ENCODE measurements around the gene GRK4. TPM values are rescaled to one million over a fixed set of nuclear protein-coding genes. Genes with fewer than 3 reads are reported as not detected.

The GRK4 gene
- total and polyA plus RNA-seq, 4 donors = 1.0 to 2.2 (median 1.8) TPM

GRCh38 chr4:2923668-2924173 lies 39.6 kb upstream of the GRK4 start:
- TF ChIP-seq JUND (IDR thresholded peaks at IDR 0.05) (no peak), SP1 (IDR thresholded peaks at IDR 0.05) (no peak), HNF4A (conservative IDR thresholded peaks at IDR 0.05) (no peak), RAD21 (IDR thresholded peaks at IDR 0.05) (no peak), FOXA2 (IDR thresholded peaks at IDR 0.05) (no peak), RXRA (IDR thresholded peaks at IDR 0.05) (no peak), ZBTB33 (IDR thresholded peaks at IDR 0.05) (no peak), REST (IDR thresholded peaks at IDR 0.05) (no peak), GABPA (IDR thresholded peaks at IDR 0.05 in 1 of 2, conservative IDR thresholded peaks at IDR 0.05 in 1 of 2) (no peak), YY1 (IDR thresholded peaks at IDR 0.05) (no peak), FOXA1 (IDR thresholded peaks at IDR 0.05) (no peak), TAF1 (conservative IDR thresholded peaks at IDR 0.05) (no peak), MAX (IDR thresholded peaks at IDR 0.05) (no peak), NR2F2 (IDR thresholded peaks at IDR 0.05) (no peak), HNF4G (IDR thresholded peaks at IDR 0.05) (no peak)
- Histone ChIP-seq H3K9ac (ENCODE audit: low read depth in 1 of 2, low read length in 2 of 2) (no peak overlapping the region), H3K27ac (ENCODE audit: low read depth in 1 of 2, low read length in 2 of 2) (no peak overlapping the region), H3K9me3 (ENCODE audit: control insufficient read depth in 4 of 4, low read length in 3 of 4) (no peaks in the 10 kb centered on the region), H3K4me1 (ENCODE audit: control insufficient read depth in 4 of 4, insufficient read depth in 4 of 4, low read length in 3 of 4) (peaks cover 0 to 11% (median 5%) of the 10 kb centered on the region in 4 donors), H3K36me3 (ENCODE audit: control insufficient read depth in 4 of 4, insufficient read depth in 3 of 4, low read depth in 1 of 4, low read length in 3 of 4) (peaks cover 12 to 31% (median 22%) of the 10 kb centered on the region in 4 donors), H3K4me3 (ENCODE audit: low read depth in 1 of 3, low read length in 3 of 3) (no peak overlapping the region), H3K27me3 (ENCODE audit: control insufficient read depth in 4 of 4, insufficient read depth in 4 of 4, low read length in 3 of 4) (no peaks in the 10 kb centered on the region)
- no peak for DNase-seq (ENCODE audit: low spot score)
- WGBS = 93% methylated on average over 16 of the region's 16 CpGs

GRCh38 chr4:2924286-2924685 lies 39.1 kb upstream of the GRK4 start:
- TF ChIP-seq REST (IDR thresholded peaks at IDR 0.05) (no peak), RAD21 (IDR thresholded peaks at IDR 0.05) (no peak), TAF1 (conservative IDR thresholded peaks at IDR 0.05) (no peak), CTCF (IDR thresholded peaks at IDR 0.05; ENCODE audit: low read depth, low read length, missing input control) (no peak), EGR1 (IDR thresholded peaks at IDR 0.05; ENCODE audit: low read depth in 2 of 2) (no peak)
- no peaks in the 10 kb centered on the region for H3K9me3 ChIP-seq (ENCODE audit: control insufficient read depth in 4 of 4, low read length in 3 of 4)
- H3K9ac ChIP-seq (ENCODE audit: low read depth in 1 of 2, low read length in 2 of 2) = no peak overlapping the region
- H3K27me3 ChIP-seq (ENCODE audit: control insufficient read depth in 4 of 4, insufficient read depth in 4 of 4, low read length in 3 of 4) = no peaks in the 10 kb centered on the region
- no peak for DNase-seq (ENCODE audit: low spot score)
- H3K4me1 ChIP-seq (ENCODE audit: control insufficient read depth in 4 of 4, insufficient read depth in 4 of 4, low read length in 3 of 4) = peaks cover 0 to 11% (median 5%) of the 10 kb centered on the region in 4 donors
- H3K36me3 ChIP-seq (ENCODE audit: control insufficient read depth in 4 of 4, insufficient read depth in 3 of 4, low read depth in 1 of 4, low read length in 3 of 4) = peaks cover 12 to 36% (median 22%) of the 10 kb centered on the region in 4 donors
- WGBS = 89% methylated on average over 8 of the region's 8 CpGs
- H3K4me3 ChIP-seq (ENCODE audit: low read depth in 1 of 3, low read length in 3 of 3) = no peak overlapping the region
- no peak overlapping the region for H3K27ac ChIP-seq (ENCODE audit: low read depth in 1 of 2, low read length in 2 of 2)

All from liver (tissue), 9 donors.